A549 (cell line): ENCODE data around the gene TUSC2.

Experiments used
- CHD2 ChIP-seq: fragments of 150-350 bp; IDR thresholded peaks from 2 replicates; pipeline ENCODE4 v1.6.1; 2014; ENCODE audit warnings: low read length; ENCODE audit not compliant: partially characterized antibody
- CTCF ChIP-seq: fragments of >200 bp; sonication (Bioruptor Twin); formaldehyde crosslinking; IDR thresholded peaks from 3 replicates; pipeline ENCODE4 v1.5.1; 2016
- FOSB ChIP-seq: fragments of 250-450 bp; sonication (Bioruptor Pico); IDR thresholded peaks from 2 replicates; pipeline ENCODE4 v1.5.0; 2020; ENCODE audit warnings: mild to moderate bottlenecking, moderate library complexity
- MAX ChIP-seq: IDR thresholded peaks from 2 replicates; pipeline ENCODE4 v1.6.1; 2012
- MAZ ChIP-seq: fragments of 150-350 bp; IDR thresholded peaks from 2 replicates; pipeline ENCODE4 v1.6.1; 2014; ENCODE audit warnings: antibody characterized with exemption, low read depth, low read length, borderline replicate concordance
- PHF8 ChIP-seq: fragments of 200-600 bp; sonication (generic); IDR thresholded peaks from 2 replicates; pipeline ENCODE4 v1.6.1; 2016; ENCODE audit warnings: low read depth, mild to moderate bottlenecking, antibody characterized with exemption, moderate library complexity, borderline replicate concordance
- POLR2A ChIP-seq: IDR thresholded peaks from 2 replicates; pipeline ENCODE4 v1.6.1; 2012; ENCODE audit warnings: mild to moderate bottlenecking, low read length
- POLR2AphosphoS2 ChIP-seq: conservative IDR thresholded peaks from 2 replicates; pipeline ENCODE4 v1.6.1; 2012; ENCODE audit warnings: low read length, improper control_type of control experiment, inconsistent platforms
- RAD21 ChIP-seq, 2 experiments: fragments of >200 bp in 1 of 2; sonication (Bioruptor Twin) in 1 of 2; formaldehyde crosslinking in 1 of 2; IDR thresholded peaks in 1 of 2; conservative IDR thresholded peaks in 1 of 2; 2 replicates in 1 of 2; 3 replicates in 1 of 2; pipeline ENCODE4 v1.6.1; 2012 to 2018; ENCODE audit warnings: inconsistent platforms in 1 of 2
- SMC3 ChIP-seq: fragments of >200 bp; sonication (Bioruptor Twin); formaldehyde crosslinking; IDR thresholded peaks from 3 replicates; pipeline ENCODE4 v1.6.1; 2018; ENCODE audit warnings: inconsistent platforms
- SREBF2 ChIP-seq: fragments of 450-650 bp; IDR thresholded peaks from 2 replicates; pipeline ENCODE4 v1.6.1; 2014; ENCODE audit warnings: mild to moderate bottlenecking, moderate library complexity
- USF2 ChIP-seq: fragments of 450-650 bp; IDR thresholded peaks from 2 replicates; pipeline ENCODE4 v1.6.1; 2014; ENCODE audit warnings: antibody characterized with exemption

GRCh38 chr3:50354186-50354764 is 26.3 kb upstream of the TUSC2 start:
- no peak for TF ChIP-seq CTCF
- no peak for TF ChIP-seq MAZ
- no peak for TF ChIP-seq CHD2
- TF ChIP-seq POLR2AphosphoS2 = no peak
- no peak for TF ChIP-seq POLR2A
- TF ChIP-seq MAX = no peak
- TF ChIP-seq SREBF2 = no peak
- TF ChIP-seq PHF8 = no peak
- TF ChIP-seq SMC3 = no peak
- no peak for TF ChIP-seq FOSB (CRISPR knock-in tag)
- TF ChIP-seq USF2 = no peak
- TF ChIP-seq RAD21 (conservative IDR thresholded peaks at IDR 0.05 in 1 of 2, IDR thresholded peaks at IDR 0.05 in 1 of 2) = no peak
